ENCODE results near the gene ANP32D.
"Not testable (repeated sequence)": the region's sequence is repeated elsewhere in the genome, so short reads cannot be mapped to it uniquely, and the experiment has no call there.

DNA sequence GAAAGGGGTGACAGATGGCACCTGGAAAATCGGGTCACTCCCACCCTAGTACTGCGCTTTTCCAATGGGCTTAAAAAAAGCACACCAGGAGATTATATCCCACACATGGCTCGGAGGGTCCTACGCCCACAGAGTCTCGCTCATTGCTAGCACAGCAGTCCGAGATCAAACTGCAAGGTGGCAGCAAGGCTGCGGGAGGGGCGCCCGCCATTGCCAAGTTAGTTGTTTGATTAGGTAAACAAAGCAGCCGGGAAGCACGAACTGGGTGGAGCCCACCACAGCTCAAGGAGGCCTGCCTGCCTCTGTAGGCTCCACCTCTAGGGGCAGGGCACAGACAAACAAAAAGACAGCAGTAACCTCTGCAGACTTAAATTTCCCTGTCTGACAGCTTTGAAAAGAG is 2.1 kb downstream of the ANP32D start:
- not testable (repeated sequence) for TF ChIP-seq POLR2A, CTCF, POLR2AphosphoS5 (IDR thresholded peaks at IDR 0.05)

Measured in breast epithelium (tissue), 3 donors.